Measurements from ENCODE around the gene CDK14. TPM values are rescaled to one million over a fixed set of nuclear protein-coding genes. Genes with fewer than 3 reads are reported as not detected.
A peak's percentile ranks its signal among the peaks of the same experiment; 100 is the strongest.

Gene CDK14
- total RNA-seq, 1 experiment from 2014 or later: not detected

- in situ Hi-C loops (cut with HindIII; ENCODE audit: low sequenced_read_pairs): no loop called here
- peak; percentile 27 for DNase-seq (ENCODE audit: low spot score)
Measured at GRCh38 chr7:90816511-90817142, 220.5 kb downstream of the CDK14 start.

GRCh38 chr7:90817151-90817550, 221.0 kb downstream of the CDK14 start:
- DNase-seq (ENCODE audit: low spot score): no peak
- in situ Hi-C loops (cut with HindIII; ENCODE audit: low sequenced_read_pairs): no loop called here

GRCh38 chr7:90817846-90818245, 221.7 kb downstream of the CDK14 start:
- in situ Hi-C loops (cut with HindIII; ENCODE audit: low sequenced_read_pairs): no loop called here
- no peak for DNase-seq (ENCODE audit: low spot score)

GRCh38 chr7:90818341-90818740, 222.2 kb downstream of the CDK14 start:
- in situ Hi-C loops (cut with HindIII; ENCODE audit: low sequenced_read_pairs): no loop called here
- DNase-seq (ENCODE audit: low spot score): no peak

GRCh38 chr7:90821961-90822620, 226.0 kb downstream of the CDK14 start:
- DNase-seq (ENCODE audit: low spot score): no peak
- in situ Hi-C loops (cut with HindIII; ENCODE audit: low sequenced_read_pairs): no loop called here

GRCh38 chr7:90824386-90825307, 228.5 kb downstream of the CDK14 start:
- DNase-seq (ENCODE audit: low spot score): peak; percentile 27
- in situ Hi-C loops (cut with HindIII; ENCODE audit: low sequenced_read_pairs): no loop called here

GRCh38 chr7:90825779-90826178, 229.7 kb downstream of the CDK14 start:
- DNase-seq (ENCODE audit: low spot score): no peak
- in situ Hi-C loops (cut with HindIII; ENCODE audit: low sequenced_read_pairs): no loop called here

GRCh38 chr7:90828601-90829000, 232.5 kb downstream of the CDK14 start:
- no peak for DNase-seq (ENCODE audit: low spot score)
- in situ Hi-C loops (cut with HindIII; ENCODE audit: low sequenced_read_pairs): no loop called here

- in situ Hi-C loops (cut with HindIII; ENCODE audit: low sequenced_read_pairs): no loop called here
- no peak for DNase-seq (ENCODE audit: low spot score)
Measured at GRCh38 chr7:90830308-90830707, 234.2 kb downstream of the CDK14 start.

GRCh38 chr7:90832726-90833125, 236.6 kb downstream of the CDK14 start:
- in situ Hi-C loops (cut with HindIII; ENCODE audit: low sequenced_read_pairs): no loop called here
- DNase-seq (ENCODE audit: low spot score): no peak

GRCh38 chr7:90833443-90833842, 237.3 kb downstream of the CDK14 start:
- DNase-seq (ENCODE audit: low spot score): no peak
- in situ Hi-C loops (cut with HindIII; ENCODE audit: low sequenced_read_pairs): no loop called here

GRCh38 chr7:90834771-90835170, 238.7 kb downstream of the CDK14 start:
- in situ Hi-C loops (cut with HindIII; ENCODE audit: low sequenced_read_pairs): no loop called here

GRCh38 chr7:90835861-90836260, 239.7 kb downstream of the CDK14 start:
- in situ Hi-C loops (cut with HindIII; ENCODE audit: low sequenced_read_pairs): no loop called here

More at GRCh38 chr7:90834771-90835170, 238.7 kb downstream of the CDK14 start:
- peak; percentile 54 for DNase-seq (ENCODE audit: low spot score)

GRCh38 chr7:90836937-90837336, 240.8 kb downstream of the CDK14 start:
- in situ Hi-C loops (cut with HindIII; ENCODE audit: low sequenced_read_pairs): no loop called here
- DNase-seq (ENCODE audit: low spot score): no peak

More at GRCh38 chr7:90835861-90836260, 239.7 kb downstream of the CDK14 start:
- no peak for DNase-seq (ENCODE audit: low spot score)

- no peak for DNase-seq (ENCODE audit: low spot score)
- in situ Hi-C loops (cut with HindIII; ENCODE audit: low sequenced_read_pairs): no loop called here
Measured at GRCh38 chr7:90838799-90839198, 242.7 kb downstream of the CDK14 start.

- in situ Hi-C loops (cut with HindIII; ENCODE audit: low sequenced_read_pairs): no loop called here
Measured at GRCh38 chr7:90839316-90839715, 243.2 kb downstream of the CDK14 start.

GRCh38 chr7:90839727-90840291, 243.7 kb downstream of the CDK14 start:
- DNase-seq (ENCODE audit: low spot score): no peak
- in situ Hi-C loops (cut with HindIII; ENCODE audit: low sequenced_read_pairs): no loop called here

More at GRCh38 chr7:90839316-90839715, 243.2 kb downstream of the CDK14 start:
- DNase-seq (ENCODE audit: low spot score): peak; percentile 51

- in situ Hi-C loops (cut with HindIII; ENCODE audit: low sequenced_read_pairs): no loop called here
- DNase-seq (ENCODE audit: low spot score): no peak
Measured at GRCh38 chr7:90841759-90842429, 245.8 kb downstream of the CDK14 start.

- no peak for DNase-seq (ENCODE audit: low spot score)
- in situ Hi-C loops (cut with HindIII; ENCODE audit: low sequenced_read_pairs): no loop called here
Measured at GRCh38 chr7:90842430-90842788, 246.3 kb downstream of the CDK14 start.
